ENCODE results near the gene TAF4.

Gene TAF4

DNA sequence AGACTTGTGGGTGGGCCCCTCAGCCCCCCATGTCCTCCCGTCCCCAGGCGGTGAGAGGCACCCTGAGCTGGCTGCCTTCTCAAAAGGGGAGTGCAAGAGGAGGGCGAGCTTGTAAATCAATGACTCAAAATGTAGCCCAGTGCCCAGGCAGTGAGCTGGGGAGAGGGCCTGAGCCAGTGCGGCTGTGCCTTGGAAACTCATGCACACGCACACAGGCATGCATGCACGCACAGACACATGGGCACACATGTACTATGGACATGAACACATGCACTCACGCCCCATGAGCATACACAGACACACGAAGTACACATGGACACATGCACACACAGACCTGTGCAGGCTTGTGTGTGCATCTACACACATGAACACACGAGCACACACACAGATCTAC, 133.5 kb downstream of the TAF4 start:
- no peak overlapping the region for H3K27ac ChIP-seq
- TF ChIP-seq, protein P1, sequence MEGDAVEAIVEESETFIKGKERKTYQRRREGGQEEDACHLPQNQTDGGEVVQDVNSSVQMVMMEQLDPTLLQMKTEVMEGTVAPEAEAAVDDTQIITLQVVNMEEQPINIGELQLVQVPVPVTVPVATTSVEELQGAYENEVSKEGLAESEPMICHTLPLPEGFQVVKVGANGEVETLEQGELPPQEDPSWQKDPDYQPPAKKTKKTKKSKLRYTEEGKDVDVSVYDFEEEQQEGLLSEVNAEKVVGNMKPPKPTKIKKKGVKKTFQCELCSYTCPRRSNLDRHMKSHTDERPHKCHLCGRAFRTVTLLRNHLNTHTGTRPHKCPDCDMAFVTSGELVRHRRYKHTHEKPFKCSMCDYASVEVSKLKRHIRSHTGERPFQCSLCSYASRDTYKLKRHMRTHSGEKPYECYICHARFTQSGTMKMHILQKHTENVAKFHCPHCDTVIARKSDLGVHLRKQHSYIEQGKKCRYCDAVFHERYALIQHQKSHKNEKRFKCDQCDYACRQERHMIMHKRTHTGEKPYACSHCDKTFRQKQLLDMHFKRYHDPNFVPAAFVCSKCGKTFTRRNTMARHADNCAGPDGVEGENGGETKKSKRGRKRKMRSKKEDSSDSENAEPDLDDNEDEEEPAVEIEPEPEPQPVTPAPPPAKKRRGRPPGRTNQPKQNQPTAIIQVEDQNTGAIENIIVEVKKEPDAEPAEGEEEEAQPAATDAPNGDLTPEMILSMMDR (IDR thresholded peaks at IDR 0.05), result no peak
- no peak for TF ChIP-seq ZFX (IDR thresholded peaks at IDR 0.05; ENCODE audit: borderline replicate concordance)

DNA sequence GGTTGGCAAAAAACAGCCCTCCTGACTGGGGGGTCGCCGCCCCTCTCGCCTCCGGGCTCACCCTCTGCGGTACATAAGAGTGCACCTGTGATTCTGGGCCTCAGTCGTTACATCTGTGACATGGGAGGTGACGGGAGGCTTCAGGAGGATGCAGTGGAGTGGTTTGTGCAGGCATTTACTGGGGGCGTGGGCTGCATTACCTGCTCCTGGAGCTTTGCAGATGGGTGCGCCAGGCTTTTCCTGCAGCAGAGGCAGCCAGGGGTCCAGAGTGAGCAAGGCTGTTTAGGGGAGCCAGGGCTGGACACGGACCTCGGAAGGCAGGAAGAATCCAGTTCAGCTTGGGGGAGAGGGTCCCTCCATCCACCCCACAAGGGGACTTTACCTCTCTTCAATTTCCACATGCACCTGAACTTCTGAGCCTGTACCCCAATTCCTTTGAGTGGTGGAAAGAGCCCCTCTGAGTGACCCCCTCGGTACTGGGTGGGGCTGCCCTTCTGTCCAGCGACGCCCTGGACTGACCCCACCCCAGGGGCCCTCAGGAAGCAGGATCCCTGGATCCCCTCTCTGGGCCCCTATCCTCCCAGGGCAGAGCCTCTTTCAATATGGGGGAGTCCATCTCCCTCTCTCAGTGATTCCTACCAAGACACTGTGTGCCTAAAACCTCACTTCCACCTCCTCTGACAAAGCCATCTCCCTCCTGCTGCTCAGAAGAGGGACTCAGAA, 134.0 kb downstream of the TAF4 start:
- no peak overlapping the region for H3K27ac ChIP-seq
- TF ChIP-seq, protein P1 (IDR thresholded peaks at IDR 0.05), result no peak
- no peak for TF ChIP-seq ZFX (IDR thresholded peaks at IDR 0.05; ENCODE audit: borderline replicate concordance)

DNA sequence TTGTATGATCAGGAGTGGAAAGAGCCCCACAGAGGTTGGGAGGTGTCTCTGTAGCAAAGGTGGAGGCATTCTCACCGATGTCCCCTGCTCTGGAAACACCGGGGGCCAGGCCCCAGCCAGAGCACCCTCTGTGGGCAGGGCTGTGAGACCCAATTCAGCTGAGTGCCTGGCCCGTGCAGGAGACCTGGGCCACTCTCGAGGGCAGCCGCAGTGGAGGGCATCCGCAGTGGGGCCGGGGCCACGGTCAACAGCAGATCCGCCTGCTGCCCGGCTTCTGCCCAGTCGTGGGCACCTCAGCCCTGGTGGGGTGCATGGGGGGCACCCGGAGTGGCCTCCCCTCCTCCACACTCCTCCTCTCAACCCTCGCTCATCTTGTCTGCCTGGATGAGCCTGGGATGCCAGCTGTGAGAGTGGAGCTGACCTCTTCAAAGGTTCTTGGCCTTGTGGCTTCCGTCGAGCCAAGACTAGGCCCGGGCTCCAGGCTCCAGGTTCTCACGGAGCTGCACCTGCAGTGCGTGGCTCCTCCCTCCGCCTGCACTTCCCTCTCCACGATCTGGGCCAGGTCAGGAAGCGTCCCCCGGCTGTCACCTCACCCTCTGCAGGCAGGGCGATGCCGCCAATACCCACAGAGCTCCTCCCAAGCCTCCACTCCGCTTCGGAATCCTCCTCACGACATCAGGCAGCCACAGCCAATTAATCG, 134.8 kb downstream of the TAF4 start:
- TF ChIP-seq ZFX (IDR thresholded peaks at IDR 0.05; ENCODE audit: borderline replicate concordance), result no peak
- TF ChIP-seq, protein P1 (IDR thresholded peaks at IDR 0.05), result no peak
- no peak overlapping the region for H3K27ac ChIP-seq

DNA sequence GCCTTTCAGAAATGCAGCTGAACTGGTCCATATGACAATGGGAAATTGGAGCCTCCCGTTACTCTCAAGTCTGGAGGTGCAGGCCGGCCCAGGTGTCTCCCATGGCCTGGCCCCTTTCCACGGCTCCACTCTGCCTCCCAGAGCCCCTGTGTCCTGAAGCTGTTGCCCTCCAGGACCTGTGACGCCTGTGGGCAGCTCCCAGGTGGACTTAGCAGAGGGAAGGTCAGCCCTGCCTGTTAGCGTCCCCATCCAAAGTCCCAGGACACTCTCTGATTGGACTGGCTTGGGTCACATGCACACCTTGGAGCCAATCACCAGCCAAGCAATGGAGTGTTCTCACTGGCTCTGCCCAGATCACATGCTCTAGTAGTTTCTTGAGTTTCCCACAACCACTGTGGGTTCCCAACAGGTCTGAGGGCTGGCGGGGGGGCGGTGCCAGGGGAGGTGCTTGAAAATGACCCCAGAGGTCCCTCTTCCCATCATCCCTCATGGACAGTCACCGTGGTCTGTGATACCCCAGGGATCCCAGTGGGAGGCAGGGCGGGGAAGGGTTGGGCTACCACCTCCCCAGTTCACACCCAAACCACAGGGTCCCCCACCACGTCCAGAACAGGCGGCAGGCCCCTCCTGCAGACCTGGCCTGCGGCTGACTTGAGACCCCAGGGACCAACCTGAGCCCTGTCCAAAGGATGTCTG, 135.6 kb downstream of the TAF4 start:
- TF ChIP-seq, protein P1 (IDR thresholded peaks at IDR 0.05), result no peak
- TF ChIP-seq ZFX (IDR thresholded peaks at IDR 0.05; ENCODE audit: borderline replicate concordance), result no peak
- no peak overlapping the region for H3K27ac ChIP-seq

DNA sequence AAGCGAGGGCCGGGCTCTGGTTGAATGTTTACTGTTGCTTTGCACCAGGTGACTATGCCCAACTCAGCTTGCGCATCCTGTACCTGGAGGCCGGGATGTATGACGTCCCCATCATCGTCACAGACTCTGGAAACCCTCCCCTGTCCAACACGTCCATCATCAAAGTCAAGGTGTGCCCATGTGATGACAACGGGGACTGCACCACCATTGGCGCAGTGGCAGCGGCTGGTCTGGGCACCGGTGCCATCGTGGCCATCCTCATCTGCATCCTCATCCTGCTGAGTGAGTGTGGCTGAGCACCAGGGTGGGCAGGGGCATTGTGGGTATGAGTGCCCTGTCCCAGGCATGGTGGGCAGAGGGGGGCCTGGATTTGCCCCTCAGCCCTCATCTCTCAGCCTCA, 136.1 kb downstream of the TAF4 start:
- no peak overlapping the region for H3K27ac ChIP-seq
- TF ChIP-seq, protein P1 (IDR thresholded peaks at IDR 0.05), result no peak
- TF ChIP-seq ZFX (IDR thresholded peaks at IDR 0.05; ENCODE audit: borderline replicate concordance), result no peak

DNA sequence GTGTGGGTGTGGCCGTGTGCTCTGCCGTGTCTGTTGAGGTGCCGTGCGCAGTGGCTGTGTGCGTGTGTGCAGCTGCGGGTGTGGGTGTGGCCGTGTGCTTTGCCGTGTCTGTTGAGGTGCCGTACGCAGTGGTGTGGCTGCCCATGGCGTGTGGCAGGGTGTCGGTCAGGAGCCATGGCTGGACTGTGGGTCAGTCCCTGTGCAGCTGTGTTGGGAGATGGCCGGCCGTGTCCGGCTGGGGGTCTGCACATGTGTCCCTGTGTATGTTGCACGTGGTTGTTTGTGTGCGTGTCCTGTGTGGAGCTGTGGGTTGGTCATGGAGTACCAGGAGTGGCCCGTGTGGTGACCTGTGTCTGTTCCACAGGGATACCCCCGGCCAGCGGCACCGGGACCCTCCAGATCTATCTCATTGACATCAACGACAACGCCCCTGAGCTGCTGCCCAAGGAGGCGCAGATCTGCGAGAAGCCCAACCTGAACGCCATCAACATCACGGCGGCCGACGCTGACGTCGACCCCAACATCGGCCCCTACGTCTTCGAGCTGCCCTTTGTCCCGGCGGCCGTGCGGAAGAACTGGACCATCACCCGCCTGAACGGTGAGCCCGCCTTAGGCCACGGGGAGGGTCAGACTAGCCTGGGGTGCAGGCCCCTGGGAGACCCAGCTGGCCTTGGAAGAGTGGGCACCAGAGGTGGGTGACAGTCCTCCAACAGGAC, 137.7 kb downstream of the TAF4 start:
- TF ChIP-seq ZFX (IDR thresholded peaks at IDR 0.05; ENCODE audit: borderline replicate concordance), result no peak
- TF ChIP-seq, protein P1 (IDR thresholded peaks at IDR 0.05), result no peak
- H3K27ac ChIP-seq, result no peak overlapping the region

Data from 22Rv1 (cell line).